ENCODE measurements around the gene SLC30A10. TPM values are rescaled to one million over a fixed set of nuclear protein-coding genes. Genes with fewer than 3 reads are reported as not detected.
"Not testable (repeated sequence)": the region's sequence is repeated elsewhere in the genome, so short reads cannot be mapped to it uniquely, and the experiment has no call there.

The SLC30A10 gene
- total and polyA plus RNA-seq, 5 donors, result not detected

GRCh38 chr1:219891846-219892245 is 36.5 kb downstream of the SLC30A10 start:
- intact Hi-C loops (cut with DNase I); ATAC-seq: not testable (repeated sequence)

GRCh38 chr1:219888667-219889066 is 39.7 kb downstream of the SLC30A10 start:
- H3K27ac ChIP-seq (ENCODE audit: low read length); ATAC-seq; H3K27me3 ChIP-seq (ENCODE audit: control insufficient read depth, insufficient read depth); H3K9me3 ChIP-seq (ENCODE audit: control insufficient read depth, low read length); DNase-seq; H3K4me3 ChIP-seq (ENCODE audit: low read length); intact Hi-C loops (cut with DNase I); H3K4me1 ChIP-seq (ENCODE audit: control insufficient read depth, insufficient read depth, low read length): not testable (repeated sequence)
- 77% methylated on average over 4 of the region's 4 CpGs for WGBS

More at GRCh38 chr1:219891846-219892245, 36.5 kb downstream of the SLC30A10 start:
- DNase-seq; H3K4me3 ChIP-seq (ENCODE audit: low read length); H3K27me3 ChIP-seq (ENCODE audit: control insufficient read depth, insufficient read depth); H3K4me1 ChIP-seq (ENCODE audit: control insufficient read depth, insufficient read depth, low read length); H3K27ac ChIP-seq (ENCODE audit: low read length); H3K9me3 ChIP-seq (ENCODE audit: control insufficient read depth, low read length): not testable (repeated sequence)
- WGBS, result 91% methylated on average over 4 of the region's 4 CpGs

DNA sequence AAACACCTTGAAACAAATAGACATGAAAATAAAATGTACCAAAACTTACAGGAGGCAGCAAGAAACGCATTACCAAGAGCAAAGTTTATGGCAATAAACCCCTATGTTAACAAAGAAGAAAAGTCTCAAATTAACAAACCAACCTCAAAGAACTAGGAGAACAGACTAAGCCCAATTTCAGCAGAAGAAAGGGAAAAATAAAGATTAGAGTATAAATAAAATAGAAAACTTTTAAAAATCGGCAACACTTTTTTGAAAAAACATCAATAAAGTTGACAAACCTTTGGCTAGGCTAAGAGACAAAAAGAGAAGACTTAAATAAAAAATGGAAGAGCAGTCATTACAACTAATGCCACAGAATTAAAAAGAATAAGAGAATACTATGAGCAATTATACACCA is 42.7 kb downstream of the SLC30A10 start:
- H3K27ac ChIP-seq (ENCODE audit: low read length), result no peak overlapping the region
- H3K9me3 ChIP-seq (ENCODE audit: control insufficient read depth, low read length), result peaks cover 2% of the 10 kb centered on the region
- no peak for DNase-seq
- whole genome bisulfite sequencing, result 88% methylated on average over 2 of the region's 2 CpGs
- no peak for ATAC-seq
- H3K4me3 ChIP-seq (ENCODE audit: low read length), result no peak overlapping the region
- intact Hi-C loops (cut with DNase I), result no loop called here
- H3K4me1 ChIP-seq (ENCODE audit: control insufficient read depth, insufficient read depth, low read length), result no peaks in the 10 kb centered on the region
- H3K27me3 ChIP-seq (ENCODE audit: control insufficient read depth, insufficient read depth), result peaks cover 2% of the 10 kb centered on the region

- no peak overlapping the region for H3K27ac ChIP-seq (ENCODE audit: low read length)
- no peak for DNase-seq
- no peak for ATAC-seq
- no peak overlapping the region for H3K4me3 ChIP-seq (ENCODE audit: low read length)
- WGBS, result 56% methylated on average over 5 of the region's 5 CpGs
- intact Hi-C loops (cut with DNase I), result no loop called here
- peaks cover 2% of the 10 kb centered on the region for H3K9me3 ChIP-seq (ENCODE audit: control insufficient read depth, low read length)
- H3K27me3 ChIP-seq (ENCODE audit: control insufficient read depth, insufficient read depth), result peaks cover 2% of the 10 kb centered on the region
- no peaks in the 10 kb centered on the region for H3K4me1 ChIP-seq (ENCODE audit: control insufficient read depth, insufficient read depth, low read length)
These were observed 44.7 kb downstream of the SLC30A10 start for GRCh38 chr1:219883400-219884332.

DNA sequence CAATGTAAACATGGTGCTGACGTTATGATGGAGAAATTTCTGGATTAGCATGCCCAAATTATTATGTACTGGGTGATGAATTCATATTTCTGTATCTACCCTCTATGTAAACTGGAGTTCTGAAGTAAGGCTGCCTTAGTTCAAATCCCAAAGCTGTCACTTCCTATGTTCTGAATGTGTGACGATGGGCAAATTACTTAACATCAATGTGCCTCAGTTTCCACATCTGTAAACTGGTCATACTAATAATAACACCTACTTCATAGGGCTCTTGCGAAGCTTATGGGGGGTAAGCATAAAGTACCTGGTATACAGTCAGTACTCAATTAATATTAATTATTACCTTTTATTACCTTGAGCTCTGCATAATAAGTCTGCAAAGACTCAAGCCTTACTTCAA is 45.6 kb downstream of the SLC30A10 start:
- ATAC-seq, result no peak
- 77% methylated on average over 3 of the region's 3 CpGs for WGBS

DNA sequence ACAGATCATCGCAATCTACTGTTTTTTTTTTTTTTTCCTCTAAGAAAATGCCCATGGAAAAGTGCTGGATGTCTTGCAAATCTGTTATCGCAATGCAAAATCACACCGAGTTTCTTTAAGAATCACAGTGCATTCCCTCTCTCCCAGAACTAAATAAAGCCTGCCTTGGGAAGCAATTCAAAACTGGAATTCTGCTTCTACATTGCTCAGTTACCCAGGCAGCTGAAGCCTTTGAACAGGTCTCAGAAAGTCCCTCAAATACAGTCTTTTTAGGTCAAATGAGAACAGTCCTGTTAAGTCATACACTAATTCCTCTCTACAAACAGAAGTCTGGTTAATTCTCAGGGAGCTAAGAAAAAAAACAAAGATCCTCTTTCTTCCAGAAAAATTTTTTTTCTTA is 46.3 kb downstream of the SLC30A10 start:
- Histone ChIP-seq H3K9me3 (ENCODE audit: control insufficient read depth, low read length) (peaks cover 2% of the 10 kb centered on the region), H3K4me1 (ENCODE audit: control insufficient read depth, insufficient read depth, low read length) (no peaks in the 10 kb centered on the region), H3K27me3 (ENCODE audit: control insufficient read depth, insufficient read depth) (peaks cover 2% of the 10 kb centered on the region), H3K4me3 (ENCODE audit: low read length) (no peak overlapping the region), H3K27ac (ENCODE audit: low read length) (no peak overlapping the region)
- ATAC-seq (no peak), DNase-seq (no peak)
- WGBS, result 76% methylated on average over 3 of the region's 3 CpGs
- intact Hi-C loops (cut with DNase I), result no loop called here

More for the DNA sequence above, 45.6 kb downstream of the SLC30A10 start:
- H3K9me3 ChIP-seq (ENCODE audit: control insufficient read depth, low read length), result peaks cover 2% of the 10 kb centered on the region
- DNase-seq, result no peak
- no peak overlapping the region for H3K27ac ChIP-seq (ENCODE audit: low read length)
- intact Hi-C loops (cut with DNase I), result no loop called here
- H3K4me1 ChIP-seq (ENCODE audit: control insufficient read depth, insufficient read depth, low read length), result no peaks in the 10 kb centered on the region
- H3K4me3 ChIP-seq (ENCODE audit: low read length), result no peak overlapping the region
- peaks cover 2% of the 10 kb centered on the region for H3K27me3 ChIP-seq (ENCODE audit: control insufficient read depth, insufficient read depth)

DNA sequence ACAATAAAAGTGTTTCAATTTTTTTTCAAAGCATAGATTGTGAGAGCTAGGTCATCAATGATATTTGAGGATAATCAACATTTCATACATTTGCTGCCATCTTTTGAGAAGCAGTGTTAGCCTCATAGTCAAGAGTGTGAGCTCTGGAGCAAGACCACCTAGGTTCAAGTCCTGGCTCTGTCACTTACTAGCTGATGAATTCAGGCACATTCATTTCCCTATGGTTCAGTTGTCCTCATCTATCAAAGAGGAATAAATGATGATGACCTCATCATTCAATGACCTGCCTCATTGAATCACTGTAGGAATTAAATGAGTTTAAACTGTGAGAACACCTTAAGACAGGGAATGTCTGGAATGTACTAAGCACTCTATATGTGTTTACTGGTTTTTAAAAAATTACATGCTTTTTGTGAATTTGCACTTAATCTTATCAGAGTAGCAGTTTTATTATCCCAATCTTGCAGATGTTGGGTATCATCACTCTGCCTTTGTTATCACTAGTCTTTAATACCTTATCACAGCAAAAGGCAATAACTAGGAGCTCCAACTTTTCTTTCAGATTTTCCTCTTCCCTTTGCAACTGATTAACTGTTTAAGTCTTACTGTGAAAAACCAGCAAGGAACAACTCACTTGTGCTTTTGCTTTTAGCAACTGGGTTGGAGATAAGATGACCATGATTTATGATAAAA is 47.4 kb downstream of the SLC30A10 start:
- intact Hi-C loops (cut with DNase I), result no loop called here

GRCh38 chr1:219876798-219877209 is 51.6 kb downstream of the SLC30A10 start:
- Histone ChIP-seq H3K27ac (ENCODE audit: low read length) (no peak overlapping the region), H3K4me1 (ENCODE audit: control insufficient read depth, insufficient read depth, low read length) (no peaks in the 10 kb centered on the region), H3K27me3 (ENCODE audit: control insufficient read depth, insufficient read depth) (no peaks in the 10 kb centered on the region), H3K4me3 (ENCODE audit: low read length) (no peak overlapping the region), H3K9me3 (ENCODE audit: control insufficient read depth, low read length) (no peaks in the 10 kb centered on the region)
- no peak for ATAC-seq
- intact Hi-C loops (cut with DNase I), result no loop called here
- 57% methylated on average over 5 of the region's 5 CpGs for WGBS
- no peak for DNase-seq

More for the DNA sequence above, 47.4 kb downstream of the SLC30A10 start:
- H3K27me3 ChIP-seq (ENCODE audit: control insufficient read depth, insufficient read depth), result peaks cover 2% of the 10 kb centered on the region
- DNase-seq, result no peak
- no peak for ATAC-seq
- peaks cover 2% of the 10 kb centered on the region for H3K9me3 ChIP-seq (ENCODE audit: control insufficient read depth, low read length)
- H3K4me3 ChIP-seq (ENCODE audit: low read length), result no peak overlapping the region
- no peaks in the 10 kb centered on the region for H3K4me1 ChIP-seq (ENCODE audit: control insufficient read depth, insufficient read depth, low read length)
- no peak overlapping the region for H3K27ac ChIP-seq (ENCODE audit: low read length)

- no peak for ATAC-seq
- Histone ChIP-seq H3K4me3 (ENCODE audit: low read length) (no peak overlapping the region), H3K27ac (ENCODE audit: low read length) (no peak overlapping the region), H3K27me3 (ENCODE audit: control insufficient read depth, insufficient read depth) (no peaks in the 10 kb centered on the region), H3K4me1 (ENCODE audit: control insufficient read depth, insufficient read depth, low read length) (no peaks in the 10 kb centered on the region), H3K9me3 (ENCODE audit: control insufficient read depth, low read length) (no peaks in the 10 kb centered on the region)
- DNase-seq, result no peak
- 68% methylated on average over 3 of the region's 3 CpGs for WGBS
- intact Hi-C loops (cut with DNase I), result no loop called here
These were observed 52.5 kb downstream of the SLC30A10 start for GRCh38 chr1:219875860-219876259.

GRCh38 chr1:219872538-219872937 is 55.8 kb downstream of the SLC30A10 start:
- H3K4me3 ChIP-seq (ENCODE audit: low read length); DNase-seq; H3K27me3 ChIP-seq (ENCODE audit: control insufficient read depth, insufficient read depth); H3K4me1 ChIP-seq (ENCODE audit: control insufficient read depth, insufficient read depth, low read length); intact Hi-C loops (cut with DNase I); H3K9me3 ChIP-seq (ENCODE audit: control insufficient read depth, low read length); ATAC-seq; H3K27ac ChIP-seq (ENCODE audit: low read length): not testable (repeated sequence)
- WGBS, result 65% methylated on average over 1 of the region's 1 CpG

DNA sequence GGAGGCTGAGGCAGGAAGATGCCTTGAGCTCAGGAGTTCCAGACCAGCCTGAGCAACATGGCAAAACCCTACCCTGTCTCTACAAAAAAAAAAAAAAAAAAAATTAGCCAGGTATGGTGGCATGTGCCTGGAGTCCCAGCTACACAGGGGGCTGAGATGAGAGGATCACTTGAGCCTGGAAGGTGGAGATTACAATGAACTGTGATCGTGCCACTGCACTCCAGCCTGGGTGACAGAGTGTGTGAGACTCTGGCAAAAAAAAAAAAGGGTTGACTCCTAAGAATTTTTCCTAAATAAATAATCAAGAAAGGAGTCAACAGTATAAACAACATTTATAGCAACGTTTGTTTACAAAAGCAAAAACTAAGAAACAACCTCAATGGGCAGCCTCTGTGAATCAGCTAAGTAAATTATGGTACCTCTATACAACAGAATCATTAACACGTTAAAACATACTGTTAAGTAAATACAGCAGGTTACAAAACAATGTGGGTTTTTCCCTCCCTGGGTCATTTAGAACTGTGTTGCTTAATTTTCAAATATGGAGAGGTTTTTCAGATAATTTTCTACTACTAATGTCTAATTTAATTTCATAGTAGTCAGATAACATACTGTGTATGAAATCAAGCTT is 56.8 kb downstream of the SLC30A10 start:
- intact Hi-C loops (cut with DNase I), result no loop called here
- DNase-seq (no peak), ATAC-seq (no peak)
- no peaks in the 10 kb centered on the region for H3K9me3 ChIP-seq (ENCODE audit: control insufficient read depth, low read length)
- H3K4me1 ChIP-seq (ENCODE audit: control insufficient read depth, insufficient read depth, low read length), result no peaks in the 10 kb centered on the region
- no peaks in the 10 kb centered on the region for H3K27me3 ChIP-seq (ENCODE audit: control insufficient read depth, insufficient read depth)
- no peak overlapping the region for H3K27ac ChIP-seq (ENCODE audit: low read length)
- WGBS, result 43% methylated on average over 3 of the region's 3 CpGs
- no peak overlapping the region for H3K4me3 ChIP-seq (ENCODE audit: low read length)
